ENCODE results near the gene SPTBN4. TPM values are rescaled to one million over a fixed set of nuclear protein-coding genes. Genes with fewer than 3 reads are reported as not detected.
A peak's percentile ranks its signal among the peaks of the same experiment; 100 is the strongest.
"Not testable (repeated sequence)": the region's sequence is repeated elsewhere in the genome, so short reads cannot be mapped to it uniquely, and the experiment has no call there.

The SPTBN4 gene
- total RNA-seq, 2 experiments from 2014 or later: 0.47 TPM; not detected in 1

DNA sequence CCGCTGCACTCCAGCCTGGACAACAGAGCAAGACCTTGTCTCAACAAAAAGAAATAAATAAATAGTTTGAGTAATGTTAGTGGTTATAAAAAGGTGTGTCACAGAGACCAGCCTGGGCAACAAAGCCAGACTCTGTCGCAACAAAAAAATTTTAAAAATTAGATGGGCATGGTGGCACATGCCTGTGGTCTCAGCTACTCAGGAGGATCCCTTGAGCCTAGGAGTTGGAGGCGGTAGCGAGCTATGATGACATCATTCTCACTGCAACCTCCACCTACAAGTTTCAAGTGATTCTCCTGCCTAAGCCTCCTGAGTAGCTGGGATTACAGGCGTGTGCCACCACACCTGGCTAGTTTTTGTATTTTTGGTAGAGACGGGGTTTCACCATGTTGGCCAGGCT, 12.9 kb upstream of the SPTBN4 start:
- ATAC-seq; POLR2A ChIA-PET; H3K9me3 Mint-ChIP-seq (ENCODE audit: insufficient read depth); H3K4me3 Mint-ChIP-seq; H3K27me3 Mint-ChIP-seq (ENCODE audit: low read depth); H3K36me3 Mint-ChIP-seq (ENCODE audit: low read depth); H3K4me1 Mint-ChIP-seq (ENCODE audit: low read depth); H3K27ac Mint-ChIP-seq; DNase-seq: not testable (repeated sequence)
- CTCF ChIA-PET: interaction anchor here (1.5 to 6.2 kb wide), 3 partner anchors 11 to 70 kb away, joined by 3 to 51 read pairs (median 10); partner anchors contain the start of gene BLVRB

DNA sequence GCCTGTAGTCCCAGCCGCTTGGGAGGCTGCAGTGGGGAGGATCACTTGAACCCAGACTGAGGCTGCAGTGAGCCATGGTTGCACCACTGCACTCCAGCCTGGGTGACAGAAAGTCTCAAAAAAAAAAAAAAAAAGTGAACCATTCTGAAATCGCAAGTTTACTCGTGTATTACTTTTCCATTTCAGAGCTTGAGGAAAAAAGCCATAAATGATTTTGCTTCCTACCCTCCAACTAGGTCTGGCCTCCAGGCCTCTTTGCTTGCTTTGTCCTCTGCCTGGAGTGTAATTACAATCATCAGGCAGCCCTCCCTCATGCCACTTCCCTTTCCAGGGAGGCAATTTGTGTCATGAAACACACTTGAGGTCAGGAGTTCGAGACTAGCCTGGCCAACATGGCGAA, 9.8 kb upstream of the SPTBN4 start:
- ChIA-PET POLR2A (no interaction called here), CTCF (interaction anchor here (6.2 kb wide), 1 partner anchor 8 kb away, joined by 51 read pairs; the partner anchor contains the start of gene BLVRB)
- ATAC-seq: no peak
- no peak for DNase-seq
- no peaks in the 10 kb centered on the region for H3K27me3 Mint-ChIP-seq (ENCODE audit: low read depth)
- H3K27ac Mint-ChIP-seq: no peak overlapping the region
- H3K4me3 Mint-ChIP-seq: no peak overlapping the region
- H3K9me3 Mint-ChIP-seq (ENCODE audit: insufficient read depth): no peaks in the 10 kb centered on the region
- peaks cover 3% of the 10 kb centered on the region for H3K4me1 Mint-ChIP-seq (ENCODE audit: low read depth)
- H3K36me3 Mint-ChIP-seq (ENCODE audit: low read depth): no peaks in the 10 kb centered on the region

DNA sequence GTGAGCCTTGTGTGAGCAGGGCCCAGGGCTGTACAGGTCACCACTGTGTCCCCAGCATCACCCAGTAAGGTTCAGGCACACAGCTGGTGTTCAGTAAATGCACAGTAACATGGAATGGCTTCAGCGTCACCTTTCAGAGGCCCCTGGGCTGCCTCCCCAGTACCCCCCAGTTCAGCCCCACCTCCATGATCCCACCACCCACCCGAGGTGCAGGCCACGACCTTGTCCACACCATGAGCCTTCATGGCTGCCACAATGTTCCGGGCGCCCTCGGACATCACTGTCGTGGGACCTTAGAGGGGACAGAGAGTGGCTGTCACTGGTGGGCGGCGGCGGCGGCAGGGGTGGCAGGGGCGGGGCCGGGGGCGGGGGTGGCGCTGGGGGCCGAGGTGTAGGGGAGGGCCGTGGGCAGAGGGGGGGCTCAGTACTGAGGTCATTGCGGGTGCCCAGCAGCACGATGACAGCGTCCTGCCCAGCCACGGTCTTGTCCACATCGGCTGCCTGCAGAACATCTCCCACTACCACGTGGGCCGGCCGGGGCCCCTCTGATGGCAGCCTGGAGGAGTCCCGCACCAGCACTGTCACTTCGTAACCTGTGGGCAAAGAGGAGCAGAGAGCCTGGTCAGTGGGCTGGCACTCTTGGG, 8.7 kb upstream of the SPTBN4 start:
- H3K27ac Mint-ChIP-seq: no peak overlapping the region
- no peaks in the 10 kb centered on the region for H3K36me3 Mint-ChIP-seq (ENCODE audit: low read depth)
- no peaks in the 10 kb centered on the region for H3K27me3 Mint-ChIP-seq (ENCODE audit: low read depth)
- POLR2A ChIA-PET: no interaction called here
- H3K9me3 Mint-ChIP-seq (ENCODE audit: insufficient read depth): no peaks in the 10 kb centered on the region
- no peak for DNase-seq
- no peak for ATAC-seq
- CTCF ChIA-PET: no interaction called here
- no peak overlapping the region for H3K4me3 Mint-ChIP-seq
- H3K4me1 Mint-ChIP-seq (ENCODE audit: low read depth): peaks cover 3% of the 10 kb centered on the region

DNA sequence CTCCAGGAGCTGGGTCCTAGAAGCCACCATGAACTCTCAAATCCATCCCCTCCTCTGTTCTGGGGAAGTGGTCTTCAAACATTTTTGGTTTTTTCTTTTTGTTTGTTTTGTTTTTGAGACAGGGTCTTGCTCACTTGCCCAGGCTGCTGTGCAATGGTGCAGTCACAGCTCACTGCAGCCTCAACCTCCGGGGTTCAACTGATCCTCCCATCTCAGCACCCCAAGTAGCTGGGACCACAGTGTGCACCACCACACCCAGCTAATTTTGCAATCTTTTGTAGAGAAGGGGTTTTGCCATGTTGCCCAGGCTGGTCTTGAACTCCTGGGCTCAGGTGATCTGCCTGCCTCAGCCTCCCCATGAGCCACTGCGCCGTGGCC, 8.2 kb upstream of the SPTBN4 start:
- CTCF ChIA-PET: no interaction called here
- Mint-ChIP-seq H3K36me3 (ENCODE audit: low read depth) (no peaks in the 10 kb centered on the region), H3K27me3 (ENCODE audit: low read depth) (no peaks in the 10 kb centered on the region), H3K4me1 (ENCODE audit: low read depth) (peaks cover 3% of the 10 kb centered on the region), H3K4me3 (no peak overlapping the region), H3K9me3 (ENCODE audit: insufficient read depth) (no peaks in the 10 kb centered on the region), H3K27ac (no peak overlapping the region)
- POLR2A ChIA-PET: no interaction called here
- no peak for DNase-seq
- ATAC-seq: no peak

DNA sequence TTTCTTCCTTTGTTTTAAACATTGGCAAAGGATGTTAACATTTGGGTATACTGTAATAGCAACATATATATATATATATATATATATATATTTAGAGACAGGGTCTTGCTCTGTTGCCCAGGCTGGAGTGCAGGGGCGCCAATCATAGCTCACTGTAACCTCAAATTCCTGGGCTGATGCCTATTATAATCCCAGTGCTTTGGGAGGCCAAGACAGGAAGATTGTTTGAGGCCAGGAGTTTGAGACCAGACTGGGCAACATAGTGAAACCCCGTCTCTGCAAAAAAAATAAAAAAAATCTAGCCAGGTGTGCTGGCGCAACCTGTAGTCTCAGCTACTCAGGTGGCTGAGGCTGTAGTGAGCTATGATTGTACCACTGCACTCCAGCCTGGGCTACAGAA, 6.6 kb upstream of the SPTBN4 start:
- Mint-ChIP-seq H3K9me3 (ENCODE audit: insufficient read depth) (no peaks in the 10 kb centered on the region), H3K27me3 (ENCODE audit: low read depth) (no peaks in the 10 kb centered on the region), H3K4me1 (ENCODE audit: low read depth) (peaks cover 13% of the 10 kb centered on the region), H3K4me3 (no peak overlapping the region), H3K27ac (no peak overlapping the region), H3K36me3 (ENCODE audit: low read depth) (no peaks in the 10 kb centered on the region)
- POLR2A ChIA-PET: no interaction called here
- ATAC-seq (no peak), DNase-seq (no peak)
- CTCF ChIA-PET: no interaction called here

DNA sequence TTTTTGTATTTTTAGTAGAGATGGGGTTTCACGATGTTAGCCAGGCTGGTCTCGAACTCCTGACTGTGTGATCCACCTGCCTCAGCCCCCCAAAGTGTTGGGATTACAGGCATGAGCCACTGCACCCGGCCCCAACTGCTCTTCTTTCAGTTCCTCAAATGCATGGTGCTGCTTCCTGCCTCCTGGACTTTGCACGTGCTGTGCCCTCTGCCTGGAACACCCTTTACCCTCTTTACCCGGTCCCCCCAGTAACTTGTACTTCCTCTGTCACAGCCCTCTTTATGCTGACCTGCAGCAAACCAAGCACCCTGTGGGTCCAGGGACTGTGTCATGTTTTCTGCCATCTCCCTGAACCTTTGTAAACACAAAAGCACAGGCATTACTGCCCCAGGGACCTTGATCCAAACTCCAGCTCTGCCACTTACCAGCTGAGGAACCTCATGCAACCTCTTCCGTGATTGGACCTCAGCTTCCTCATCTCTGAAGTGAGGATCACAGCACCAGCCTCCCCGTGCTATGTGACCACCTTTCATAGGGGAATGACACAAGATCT, 5.1 kb upstream of the SPTBN4 start:
- no peak overlapping the region for H3K4me3 Mint-ChIP-seq
- peaks cover 7% of the 10 kb centered on the region for H3K27me3 Mint-ChIP-seq (ENCODE audit: low read depth)
- no peaks in the 10 kb centered on the region for H3K36me3 Mint-ChIP-seq (ENCODE audit: low read depth)
- H3K9me3 Mint-ChIP-seq (ENCODE audit: insufficient read depth): no peaks in the 10 kb centered on the region
- peaks cover 28% of the 10 kb centered on the region for H3K4me1 Mint-ChIP-seq (ENCODE audit: low read depth)
- ATAC-seq (no peak), DNase-seq (no peak)
- ChIA-PET POLR2A (interaction anchor here (1.4 kb wide), 1 partner anchor 18 kb away, joined by 5 read pairs; the partner anchor contains the start of gene SERTAD3), CTCF (interaction anchor here (1.1 kb wide), 1 partner anchor 141 kb away, joined by 3 read pairs; no protein-coding TSS in a partner anchor)
- H3K27ac Mint-ChIP-seq: no peak overlapping the region

DNA sequence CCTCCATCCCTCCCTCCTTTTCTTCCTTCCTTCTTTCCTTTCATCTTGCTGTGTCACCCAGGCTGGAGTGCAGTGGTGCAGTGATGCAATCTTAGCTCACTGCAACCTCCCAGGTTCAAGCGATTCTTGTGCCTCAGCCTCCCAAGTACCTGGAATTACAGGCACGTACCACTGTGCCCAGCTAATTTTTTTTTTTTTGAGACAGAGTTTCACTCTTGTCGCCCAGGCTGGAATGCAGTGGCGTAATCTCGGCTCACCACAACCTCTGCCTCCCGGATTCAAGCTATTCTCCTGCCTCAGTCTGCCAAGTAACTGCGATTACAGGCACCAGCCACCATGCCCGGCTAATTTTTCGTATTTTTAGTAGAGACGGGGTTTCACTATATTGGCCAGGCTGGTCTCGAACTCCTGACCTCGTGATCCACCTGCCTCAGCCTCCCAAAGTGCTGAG, 3.2 kb upstream of the SPTBN4 start:
- Mint-ChIP-seq H3K27me3 (ENCODE audit: low read depth) (peaks cover 17% of the 10 kb centered on the region), H3K4me1 (ENCODE audit: low read depth) (peaks cover 28% of the 10 kb centered on the region)
- ChIA-PET CTCF (interaction anchor here (0.6 to 3.7 kb wide), 29 partner anchors 9 to 324 kb away, joined by 3 to 62 read pairs (median 5); partner anchors contain the start of genes C19orf47, LTBP4, SERTAD1 and SERTAD3), POLR2A (interaction anchor here (0.5 to 2.8 kb wide), 4 partner anchors 10 to 412 kb away, joined by 3 to 19 read pairs (median 8); partner anchors contain the start of gene SERTAD3)
- not testable (repeated sequence) for H3K27ac Mint-ChIP-seq; H3K4me3 Mint-ChIP-seq; H3K9me3 Mint-ChIP-seq (ENCODE audit: insufficient read depth); ATAC-seq; H3K36me3 Mint-ChIP-seq (ENCODE audit: low read depth); DNase-seq

DNA sequence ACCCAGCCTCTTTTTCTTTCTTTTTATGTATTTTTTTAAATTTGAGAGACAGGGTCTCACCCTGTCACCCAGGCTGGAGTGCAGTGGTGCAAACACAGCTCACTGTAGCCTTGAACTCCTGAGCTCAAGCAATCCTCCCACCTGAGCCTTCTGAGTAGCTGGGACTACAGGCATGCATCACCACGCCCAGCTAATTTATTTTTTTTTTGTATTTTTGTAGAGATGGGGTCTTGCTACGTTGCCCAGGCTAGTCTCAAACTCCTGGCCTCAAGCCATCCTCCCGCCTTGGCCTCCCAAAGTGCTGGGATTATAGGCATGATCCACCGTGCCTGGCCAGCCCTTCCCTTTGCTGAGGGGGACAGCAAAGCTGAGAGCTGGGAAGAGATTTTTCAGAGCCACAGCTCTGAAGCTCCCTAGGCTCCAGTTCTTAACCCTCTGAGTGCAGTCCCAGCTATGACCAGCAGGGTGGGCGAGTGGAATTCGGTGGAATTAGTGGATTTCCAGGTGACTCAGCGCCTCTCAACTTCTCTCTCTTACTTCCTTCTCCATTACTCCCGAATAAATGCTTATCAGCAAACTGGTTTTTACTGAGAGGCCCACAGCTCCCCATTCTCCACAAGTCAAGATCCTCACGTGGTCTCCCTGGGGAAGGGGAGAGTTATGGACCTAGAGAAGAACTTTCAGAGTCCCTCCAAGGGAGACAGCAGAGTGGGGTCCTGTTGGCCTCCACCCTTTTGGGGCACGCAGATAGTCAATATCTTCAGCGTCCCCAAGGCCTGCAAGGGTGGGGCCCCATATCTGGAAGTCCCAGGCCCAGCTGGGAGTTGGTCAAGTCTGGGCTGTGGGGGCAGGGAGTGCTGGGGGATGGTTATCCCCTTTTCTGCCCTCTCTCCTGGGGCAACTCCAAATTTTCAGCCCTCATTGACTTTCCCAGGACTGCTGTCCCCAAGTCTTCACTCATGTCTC, 2.5 kb upstream of the SPTBN4 start:
- DNase-seq (peak; percentile 74), ATAC-seq (no peak)
- ChIA-PET CTCF (interaction anchor here (0.6 to 3.7 kb wide), 40 partner anchors 9 to 325 kb away, joined by 3 to 62 read pairs (median 4); partner anchors contain the start of genes C19orf47, LTBP4, RAB4B and SERTAD1), POLR2A (interaction anchor here (0.5 to 2.8 kb wide), 4 partner anchors 11 to 413 kb away, joined by 3 to 19 read pairs (median 8); partner anchors contain the start of gene SERTAD3)
- Mint-ChIP-seq H3K36me3 (ENCODE audit: low read depth) (no peaks in the 10 kb centered on the region), H3K9me3 (ENCODE audit: insufficient read depth) (no peaks in the 10 kb centered on the region), H3K27me3 (ENCODE audit: low read depth) (peaks cover 20% of the 10 kb centered on the region), H3K4me1 (ENCODE audit: low read depth) (peaks cover 28% of the 10 kb centered on the region), H3K27ac (peak overlapping the region; percentile 86), H3K4me3 (peak overlapping the region; percentile 86)

DNA sequence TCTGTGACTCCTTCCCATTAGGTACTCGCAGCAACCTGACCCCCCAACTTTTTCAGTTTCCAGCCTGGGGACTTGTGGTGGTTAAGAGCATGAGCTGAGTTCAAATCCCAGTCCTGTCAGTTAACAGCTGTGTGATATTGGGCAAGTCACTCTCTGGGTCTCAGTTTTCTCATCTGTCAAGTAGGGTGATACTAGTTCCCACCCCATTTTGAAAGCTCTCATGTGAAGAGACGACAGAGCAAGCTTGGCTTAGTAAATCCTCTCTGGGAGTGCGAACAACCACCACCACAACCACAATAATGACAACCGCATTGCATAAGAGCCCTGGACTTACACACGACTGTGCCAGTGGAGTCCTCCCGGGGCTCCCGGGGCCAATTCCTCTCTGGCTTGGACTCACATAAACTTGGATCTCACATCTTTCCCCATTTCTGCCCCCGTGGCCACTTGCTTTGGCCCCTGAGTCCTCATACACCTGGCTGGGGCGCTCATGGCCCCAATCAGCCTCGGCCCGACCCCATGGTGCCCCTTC, 1.7 kb upstream of the SPTBN4 start:
- POLR2A ChIA-PET: interaction anchor here (2.6 to 2.8 kb wide), 2 partner anchors 21 to 44 kb away, joined by 12 to 19 read pairs; partner anchors contain the start of gene SERTAD3
- Mint-ChIP-seq H3K27ac (peak overlapping the region; percentile 86), H3K4me1 (ENCODE audit: low read depth) (peaks cover 28% of the 10 kb centered on the region), H3K27me3 (ENCODE audit: low read depth) (peaks cover 20% of the 10 kb centered on the region), H3K4me3 (peak overlapping the region; percentile 86), H3K36me3 (ENCODE audit: low read depth) (no peaks in the 10 kb centered on the region), H3K9me3 (ENCODE audit: insufficient read depth) (no peaks in the 10 kb centered on the region)
- no peak for ATAC-seq
- peak; percentile 54 for DNase-seq
- CTCF ChIA-PET: interaction anchor here (0.8 to 3.7 kb wide), 27 partner anchors 8 to 313 kb away, joined by 3 to 62 read pairs (median 5); partner anchors contain the start of genes LTBP4, RAB4B, SERTAD1 and SERTAD3

DNA sequence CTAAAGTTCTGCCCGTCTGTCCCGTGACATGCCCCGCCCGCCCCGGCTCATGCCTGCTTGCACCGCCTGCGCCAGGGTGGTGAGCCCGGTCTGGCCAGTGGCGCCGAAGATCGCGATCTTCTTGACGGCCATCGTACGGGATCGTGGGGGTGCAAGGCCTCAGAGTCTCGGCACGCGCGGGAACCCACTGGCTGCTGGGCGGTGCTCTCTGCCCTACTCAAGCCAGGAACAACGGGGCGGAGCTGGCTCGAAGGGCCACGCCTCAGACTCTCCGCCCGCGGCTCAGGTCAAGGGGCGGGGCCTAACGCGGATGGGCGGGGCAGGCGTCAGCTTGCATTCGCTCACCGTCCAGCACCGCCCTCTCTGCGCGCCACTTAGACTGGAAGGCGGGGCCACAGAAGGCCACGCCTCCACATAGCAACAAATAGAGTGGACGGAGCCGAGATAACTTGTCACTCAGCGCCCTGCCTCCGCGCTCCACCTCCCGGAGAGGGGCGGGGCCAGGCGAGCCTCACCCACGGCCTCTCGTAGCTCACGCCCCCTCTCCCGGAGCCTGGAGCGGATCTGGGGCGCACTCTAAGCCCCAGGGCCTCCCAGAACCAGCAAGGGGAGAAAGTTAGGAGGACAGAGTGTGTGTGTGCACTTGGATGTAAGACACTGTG, 1.1 kb upstream of the SPTBN4 start, which contains the start of gene BLVRB:
TSS of gene BLVRB (minus strand) at position 189 of the 662 bp plus-strand sequence. CDS start at position 132, 57 bp downstream.
- DNase-seq: peak; percentile 99
- H3K27ac Mint-ChIP-seq: peak within 1 kb of the TSS; percentile 86
- H3K27me3 Mint-ChIP-seq (ENCODE audit: low read depth): peaks cover 20% of the 10 kb centered on the region
- H3K4me3 Mint-ChIP-seq: peak within 1 kb of the TSS; percentile 86
- H3K4me1 Mint-ChIP-seq (ENCODE audit: low read depth): peaks cover 28% of the 10 kb centered on the region
- H3K36me3 Mint-ChIP-seq (ENCODE audit: low read depth): no peaks in the 10 kb centered on the region
- ChIA-PET POLR2A (interaction anchor here (2.6 to 2.8 kb wide), 2 partner anchors 22 to 45 kb away, joined by 12 to 19 read pairs; partner anchors contain the start of gene SERTAD3), CTCF (interaction anchor here (0.8 to 3.7 kb wide), 24 partner anchors 11 to 312 kb away, joined by 3 to 62 read pairs (median 5); partner anchors contain the start of genes LTBP4, RAB4B, SERTAD1 and SERTAD3)
- peak; percentile 88 for ATAC-seq
- H3K9me3 Mint-ChIP-seq (ENCODE audit: insufficient read depth): no peaks in the 10 kb centered on the region
